DND-41 (cell line): ENCODE measurements around the gene SCAND1.
A peak's percentile ranks its signal among the peaks of the same experiment; 100 is the strongest.

Experiments
- CTCF ChIP-seq: IDR thresholded peaks from 2 replicates; pipeline ENCODE4 v1.5.1; 2012; ENCODE audit warnings: borderline replicate concordance, low read length, moderate library complexity, mild to moderate bottlenecking; ENCODE audit not compliant: poor library complexity, severe bottlenecking; ENCODE audit errors: extremely low read depth
- EZH2 ChIP-seq: IDR thresholded peaks from 3 replicates; pipeline ENCODE4 v1.6.1; 2012; ENCODE audit warnings: borderline replicate concordance, low read depth, mild to moderate bottlenecking, moderate library complexity, low read length, inconsistent platforms; ENCODE audit not compliant: severe bottlenecking

- TF ChIP-seq CTCF (peak; percentile 92), EZH2 (no peak)
Observed at GRCh38 chr20:35992713-35993335, 38.5 kb upstream of the SCAND1 start.
